Lung (tissue), 12 donors: ENCODE measurements around the gene ERICH4. TPM values are rescaled to one million over a fixed set of nuclear protein-coding genes. Genes with fewer than 3 reads are reported as not detected.
A peak's percentile ranks its signal among the peaks of the same experiment; 100 is the strongest.

Experiments
- ATAC-seq: fragments of 200-7000 bp; cut with Tn5 transposase; one replicate; pipeline ENCODE4 v1.9.1; 2020; ENCODE audit warnings: moderate number of reproducible peaks; ENCODE audit not compliant: insufficient read depth, low FRiP score
- DNase-seq, 3 donors: peaks; one replicate each; pipeline ENCODE4 v3.0.0-alpha.2; 2013 to 2017
- H3K27ac ChIP-seq, 2 donors: one replicate each; pipeline ENCODE4 v1.5.1; 2013; ENCODE audit warnings: mild to moderate bottlenecking in 2 of 2, moderate library complexity in 2 of 2, control low read depth in 1 of 2, inconsistent platforms in 1 of 2, low read depth in 1 of 2, low read length in 1 of 2
- H3K27me3 ChIP-seq, 3 donors: one replicate each; pipeline ENCODE4 v1.5.1; 2013; ENCODE audit warnings: low read length in 2 of 3; ENCODE audit not compliant: control insufficient read depth in 3 of 3, insufficient read depth in 3 of 3
- H3K36me3 ChIP-seq, 4 donors: one replicate each; pipeline ENCODE4 v1.5.1; 2013; ENCODE audit warnings: low read length in 4 of 4, mild to moderate bottlenecking in 1 of 4, moderate library complexity in 1 of 4; ENCODE audit not compliant: control insufficient read depth in 4 of 4, insufficient read depth in 4 of 4
- H3K4me1 ChIP-seq, 5 donors: one replicate each; pipeline ENCODE4 v1.5.1; 2013; ENCODE audit warnings: low read length in 5 of 5, mild to moderate bottlenecking in 2 of 5, moderate library complexity in 1 of 5; ENCODE audit not compliant: control insufficient read depth in 5 of 5, insufficient read depth in 5 of 5
- H3K4me3 ChIP-seq: one replicate; pipeline ENCODE4 v1.5.1; 2013; ENCODE audit warnings: mild to moderate bottlenecking, control low read depth, moderate library complexity
- H3K9ac ChIP-seq, 2 donors: one replicate each; pipeline ENCODE4 v1.5.1; 2013; ENCODE audit warnings: low read length in 2 of 2, control low read depth in 1 of 2; ENCODE audit not compliant: insufficient read depth in 1 of 2
- H3K9me3 ChIP-seq, 4 donors: one replicate each; pipeline ENCODE4 v1.5.1; 2013; ENCODE audit warnings: low read length in 3 of 4, mild to moderate bottlenecking in 1 of 4, moderate library complexity in 1 of 4; ENCODE audit not compliant: control insufficient read depth in 4 of 4, insufficient read depth in 3 of 4
- CTCF ChIP-seq: IDR thresholded peaks from 2 replicates; pipeline ENCODE4 v1.5.1; 2012; ENCODE audit warnings: mild to moderate bottlenecking; ENCODE audit errors: control extremely low read depth, extremely low read depth
- WGBS, 2 donors: extraction: QIAGEN DNeasy Blood & Tissue Kit; methylation state at CpG; one replicate each; pipeline ENCODE4 v1.1.7; 2013; 5-methylcytosine and 5-hydroxymethylcytosine counted together
- polyA plus RNA-seq, 2 donors: library from polyadenylated mRNA; stranded (reverse); fragments of 200-250 nt; gene quantifications; one replicate each; pipeline ENCODE4 v1.2.1, GENCODE V29; 2013
- total RNA-seq, 2 donors: library from RNA; depleted of rRNA in 1 of 2; stranded (reverse); fragments of >200 nt in 1 of 2; gene quantifications; one replicate each; pipeline ENCODE4 v1.2.1, GENCODE V29; 2014 to 2021
- donor health status: control.
- donor health status: control.
- donor health status: Bipolar disorder and iron deficiency.
- donor health status: healthy.
- donor health status: DM: yes; HTN: yes; CAD: no.

Gene ERICH4
- total and polyA plus RNA-seq, 4 donors, result 0.16 TPM; not detected in 3

- H3K27me3 ChIP-seq, result no peaks in the 10 kb centered on the region
- H3K27ac ChIP-seq, result peak overlapping the region; percentile 54 to 85
- H3K9ac ChIP-seq, result peak overlapping the region in 1 of 2 donors; percentile 25
- no peaks in the 10 kb centered on the region for H3K9me3 ChIP-seq
- TF ChIP-seq CTCF, result no peak
- 53 to 59% methylated on average over 15 of the region's 15 CpGs for WGBS, 2 donors
- no peaks in the 10 kb centered on the region for H3K36me3 ChIP-seq
- peaks cover 0 to 18% (median 0%) of the 10 kb centered on the region in 5 donors for H3K4me1 ChIP-seq
- DNase-seq, result peak in 2 of 3 donors; percentile 16 to 51
- H3K4me3 ChIP-seq, result peak overlapping the region; percentile 38
- ATAC-seq, result no peak
Observed at GRCh38 chr19:41478875-41479756, 36.2 kb downstream of the ERICH4 start.

GRCh38 chr19:41479757-41480191 is 36.8 kb downstream of the ERICH4 start:
- Histone ChIP-seq H3K36me3 (no peaks in the 10 kb centered on the region), H3K9me3 (no peaks in the 10 kb centered on the region), H3K27ac (peak overlapping the region; percentile 53 to 70), H3K4me3 (no peak overlapping the region), H3K27me3 (no peaks in the 10 kb centered on the region), H3K9ac (no peak overlapping the region), H3K4me1 (peaks cover 0 to 18% (median 0%) of the 10 kb centered on the region in 5 donors)
- WGBS, 2 donors, result 57 to 67% methylated on average over 8 of the region's 8 CpGs
- ATAC-seq (peak; percentile 44), DNase-seq (peak in 2 of 3 donors; percentile 16 to 57)
- TF ChIP-seq CTCF, result no peak

GRCh38 chr19:41480336-41480735 is 37.4 kb downstream of the ERICH4 start:
- no peaks in the 10 kb centered on the region for H3K27me3 ChIP-seq
- no peak overlapping the region for H3K4me3 ChIP-seq
- H3K4me1 ChIP-seq, result peaks cover 0 to 18% (median 0%) of the 10 kb centered on the region in 5 donors
- H3K27ac ChIP-seq, result peak overlapping the region; percentile 48 to 70
- no peaks in the 10 kb centered on the region for H3K36me3 ChIP-seq
- no peak for TF ChIP-seq CTCF
- ATAC-seq (no peak), DNase-seq (peak in 2 of 3 donors; percentile 8 to 26)
- no peak overlapping the region for H3K9ac ChIP-seq
- 69 to 78% methylated on average over 12 of the region's 12 CpGs for WGBS, 2 donors
- no peaks in the 10 kb centered on the region for H3K9me3 ChIP-seq
